ENCODE results near the gene TCF3. TPM values are rescaled to one million over a fixed set of nuclear protein-coding genes. Genes with fewer than 3 reads are reported as not detected.

The TCF3 gene
- polyA plus RNA-seq, 1 donor from 2014 or later = 31.7 TPM

GRCh38 chr19:1615156-1615765 lies 37.2 kb downstream of the TCF3 start:
- H3K27me3 ChIP-seq (ENCODE audit: insufficient read depth, low read depth, low read length) = no peaks in the 10 kb centered on the region
- H3F3A ChIP-seq (ENCODE audit: insufficient read depth, low read length, poor library complexity, severe bottlenecking) = no peaks in the 10 kb centered on the region
- H3K4me2 ChIP-seq (ENCODE audit: low read length) = no peak overlapping the region
- no peak overlapping the region for H3K4me3 ChIP-seq (ENCODE audit: low read length)
- no peak overlapping the region for H2AFZ ChIP-seq (ENCODE audit: low read depth, low read length)
- TF ChIP-seq REST (IDR thresholded peaks at IDR 0.05; ENCODE audit: borderline replicate concordance) (no peak), TAF1 (IDR thresholded peaks at IDR 0.05; ENCODE audit: low read depth) (no peak)
- H3K27ac ChIP-seq (ENCODE audit: low read length) = no peak overlapping the region
- H3K9me2 ChIP-seq (ENCODE audit: insufficient read depth, low read length) = no peaks in the 10 kb centered on the region
- peaks cover 11% of the 10 kb centered on the region for H3K36me3 ChIP-seq (ENCODE audit: insufficient read depth, low read length)
- H4K20me1 ChIP-seq (ENCODE audit: insufficient read depth) = no peaks in the 10 kb centered on the region
- no peak overlapping the region for H3K9ac ChIP-seq (ENCODE audit: low read length)
- no peaks in the 10 kb centered on the region for H3K79me2 ChIP-seq (replicated peaks; ENCODE audit: insufficient read depth, low read length)
- no peaks in the 10 kb centered on the region for H3K9me3 ChIP-seq (ENCODE audit: low read length)

- peaks cover 11% of the 10 kb centered on the region for H3K36me3 ChIP-seq (ENCODE audit: insufficient read depth, low read length)
- no peak overlapping the region for H2AFZ ChIP-seq (ENCODE audit: low read depth, low read length)
- H3K27me3 ChIP-seq (ENCODE audit: insufficient read depth, low read depth, low read length) = no peaks in the 10 kb centered on the region
- TF ChIP-seq SMC3 (conservative IDR thresholded peaks at IDR 0.05; ENCODE audit: poor library complexity) = no peak
- no peak for TF ChIP-seq EZH2 (IDR thresholded peaks at IDR 0.05; ENCODE audit: borderline replicate concordance, insufficient read depth, low read length, poor library complexity, severe bottlenecking)
- no peak for TF ChIP-seq MXI1 (conservative IDR thresholded peaks at IDR 0.05; ENCODE audit: poor library complexity, severe bottlenecking)
- no peak for TF ChIP-seq EP300 (conservative IDR thresholded peaks at IDR 0.05; ENCODE audit: poor library complexity, severe bottlenecking)
- H4K20me1 ChIP-seq (ENCODE audit: insufficient read depth) = no peaks in the 10 kb centered on the region
- H3K4me3 ChIP-seq (ENCODE audit: low read length) = no peak overlapping the region
- H3K9me2 ChIP-seq (ENCODE audit: insufficient read depth, low read length) = no peaks in the 10 kb centered on the region
- H3K79me2 ChIP-seq (replicated peaks; ENCODE audit: insufficient read depth, low read length) = no peaks in the 10 kb centered on the region
- no peaks in the 10 kb centered on the region for H3F3A ChIP-seq (ENCODE audit: insufficient read depth, low read length, poor library complexity, severe bottlenecking)
- no peak overlapping the region for H3K27ac ChIP-seq (ENCODE audit: low read length)
- H3K4me2 ChIP-seq (ENCODE audit: low read length) = no peak overlapping the region
- H3K9ac ChIP-seq (ENCODE audit: low read length) = no peak overlapping the region
- H3K9me3 ChIP-seq (ENCODE audit: low read length) = no peaks in the 10 kb centered on the region
These were observed 38.4 kb downstream of the TCF3 start for GRCh38 chr19:1613808-1614570.

- Histone ChIP-seq H3K79me2 (replicated peaks; ENCODE audit: insufficient read depth, low read length) (no peaks in the 10 kb centered on the region), H3K36me3 (ENCODE audit: insufficient read depth, low read length) (peaks cover 11% of the 10 kb centered on the region), H3K4me3 (ENCODE audit: low read length) (no peak overlapping the region), H3K9me2 (ENCODE audit: insufficient read depth, low read length) (no peaks in the 10 kb centered on the region), H3K27ac (ENCODE audit: low read length) (no peak overlapping the region), H4K20me1 (ENCODE audit: insufficient read depth) (no peaks in the 10 kb centered on the region), H3K9ac (ENCODE audit: low read length) (no peak overlapping the region), H3K4me2 (ENCODE audit: low read length) (no peak overlapping the region), H3K27me3 (ENCODE audit: insufficient read depth, low read depth, low read length) (no peaks in the 10 kb centered on the region), H3F3A (ENCODE audit: insufficient read depth, low read length, poor library complexity, severe bottlenecking) (no peaks in the 10 kb centered on the region), H2AFZ (ENCODE audit: low read depth, low read length) (no peak overlapping the region), H3K9me3 (ENCODE audit: low read length) (no peaks in the 10 kb centered on the region)
- no peak for TF ChIP-seq TAF1 (IDR thresholded peaks at IDR 0.05; ENCODE audit: low read depth)
- no peak for TF ChIP-seq RAD21 (conservative IDR thresholded peaks at IDR 0.05)
- no peak for TF ChIP-seq CTCF (IDR thresholded peaks at IDR 0.05; ENCODE audit: poor library complexity, severe bottlenecking)
- TF ChIP-seq REST (IDR thresholded peaks at IDR 0.05; ENCODE audit: borderline replicate concordance) = no peak
- no peak for TF ChIP-seq MXI1 (conservative IDR thresholded peaks at IDR 0.05; ENCODE audit: poor library complexity, severe bottlenecking)
- no peak for TF ChIP-seq POLR2AphosphoS5 (IDR thresholded peaks at IDR 0.05)
- TF ChIP-seq EP300 (conservative IDR thresholded peaks at IDR 0.05; ENCODE audit: poor library complexity, severe bottlenecking) = no peak
- no peak for TF ChIP-seq EZH2 (IDR thresholded peaks at IDR 0.05; ENCODE audit: borderline replicate concordance, insufficient read depth, low read length, poor library complexity, severe bottlenecking)
- no peak for TF ChIP-seq SMC3 (conservative IDR thresholded peaks at IDR 0.05; ENCODE audit: poor library complexity)
These were observed 39.3 kb downstream of the TCF3 start for GRCh38 chr19:1613146-1613545.
